Measurements from ENCODE around the gene PLXNB2. TPM values are rescaled to one million over a fixed set of nuclear protein-coding genes. Genes with fewer than 3 reads are reported as not detected.
"Not testable (repeated sequence)": the region's sequence is repeated elsewhere in the genome, so short reads cannot be mapped to it uniquely, and the experiment has no call there.

The PLXNB2 gene
- polyA plus RNA-seq, 4 donors: 217 to 261 (median 232) TPM

GRCh38 chr22:50281957-50282356 is 25.5 kb downstream of the PLXNB2 start:
- no peak for DNase-seq (ENCODE audit: low read depth in 4 of 4, low spot score in 3 of 4)

- no peak for DNase-seq (ENCODE audit: low read depth in 4 of 4, low spot score in 3 of 4)
Measured at GRCh38 chr22:50281384-50281760, 26.1 kb downstream of the PLXNB2 start.

GRCh38 chr22:50280708-50281383 is 26.6 kb downstream of the PLXNB2 start:
- no peak for DNase-seq (ENCODE audit: low read depth in 4 of 4, low spot score in 3 of 4)

GRCh38 chr22:50280022-50280707 is 27.3 kb downstream of the PLXNB2 start:
- DNase-seq (ENCODE audit: low read depth in 4 of 4, low spot score in 3 of 4): no peak

- no peak for DNase-seq (ENCODE audit: low read depth in 4 of 4, low spot score in 3 of 4)
Measured at GRCh38 chr22:50278956-50279619, 28.4 kb downstream of the PLXNB2 start.

- no peak for DNase-seq (ENCODE audit: low read depth in 4 of 4, low spot score in 3 of 4)
Measured at GRCh38 chr22:50278461-50278860, 29.0 kb downstream of the PLXNB2 start.

GRCh38 chr22:50277761-50278160 is 29.7 kb downstream of the PLXNB2 start:
- DNase-seq (ENCODE audit: low read depth in 4 of 4, low spot score in 3 of 4): no peak

- DNase-seq (ENCODE audit: low read depth in 4 of 4, low spot score in 3 of 4): no peak
Measured at GRCh38 chr22:50276143-50276542, 31.3 kb downstream of the PLXNB2 start.

GRCh38 chr22:50275181-50276055 is 32.0 kb downstream of the PLXNB2 start:
- no peak for DNase-seq (ENCODE audit: low read depth in 4 of 4, low spot score in 3 of 4)

- no peak for DNase-seq (ENCODE audit: low read depth in 4 of 4, low spot score in 3 of 4)
Measured at GRCh38 chr22:50274771-50275170, 32.7 kb downstream of the PLXNB2 start.

GRCh38 chr22:50274311-50274710 is 33.1 kb downstream of the PLXNB2 start:
- no peak for DNase-seq (ENCODE audit: low read depth in 4 of 4, low spot score in 3 of 4)

GRCh38 chr22:50273781-50274180 is 33.7 kb downstream of the PLXNB2 start:
- not testable (repeated sequence) for DNase-seq (ENCODE audit: low read depth in 4 of 4, low spot score in 3 of 4)

GRCh38 chr22:50273352-50273751 is 34.1 kb downstream of the PLXNB2 start:
- DNase-seq (ENCODE audit: low read depth in 4 of 4, low spot score in 3 of 4): not testable (repeated sequence)

- no peak for DNase-seq (ENCODE audit: low read depth in 4 of 4, low spot score in 3 of 4)
Measured at GRCh38 chr22:50272044-50272802, 35.2 kb downstream of the PLXNB2 start.

GRCh38 chr22:50271519-50271970 is 35.9 kb downstream of the PLXNB2 start:
- no peak for DNase-seq (ENCODE audit: low read depth in 4 of 4, low spot score in 3 of 4)

- no peak for DNase-seq (ENCODE audit: low read depth in 4 of 4, low spot score in 3 of 4)
Measured at GRCh38 chr22:50270666-50271394, 36.6 kb downstream of the PLXNB2 start.

GRCh38 chr22:50269970-50270665 is 37.3 kb downstream of the PLXNB2 start, which contains the start of gene MAPK11:
TSS of gene MAPK11 (minus strand) at chr22:50270380. CDS start at chr22:50270292, 88 bp downstream.
- DNase-seq (ENCODE audit: low read depth in 4 of 4, low spot score in 3 of 4): no peak

GRCh38 chr22:50269573-50269969 is 37.9 kb downstream of the PLXNB2 start:
- DNase-seq (ENCODE audit: low read depth in 4 of 4, low spot score in 3 of 4): no peak

Measured in right renal pelvis (tissue), 4 donors.